ENCODE measurements around the gene KIF26B. TPM values are rescaled to one million over a fixed set of nuclear protein-coding genes. Genes with fewer than 3 reads are reported as not detected.
"Not testable (repeated sequence)": the region's sequence is repeated elsewhere in the genome, so short reads cannot be mapped to it uniquely, and the experiment has no call there.

KIF26B gene
- 43.1 TPM for total RNA-seq (ENCODE audit: insufficient read depth, low replicate concordance)

- DNase-seq (ENCODE audit: low spot score) = peak; percentile 71
Measured at GRCh38 chr1:245154429-245155271, at the start of gene KIF26B. Gene KIF26B, plus strand, starts transcription at chr1:245154985. Its CDS starts 440 bp downstream, at chr1:245155425.

- no peak for DNase-seq (ENCODE audit: low spot score)
Measured at GRCh38 chr1:245105042-245105441, 49.7 kb upstream of the KIF26B start.

GRCh38 chr1:245105815-245106410 is 48.9 kb upstream of the KIF26B start:
- no peak for DNase-seq (ENCODE audit: low spot score)

- DNase-seq (ENCODE audit: low spot score) = no peak
Measured at GRCh38 chr1:245107776-245108114, 47.0 kb upstream of the KIF26B start.

- peak; percentile 18 for DNase-seq (ENCODE audit: low spot score)
Measured at GRCh38 chr1:245108246-245108645, 46.5 kb upstream of the KIF26B start.

- DNase-seq (ENCODE audit: low spot score) = peak; percentile 32
Measured at GRCh38 chr1:245108909-245109308, 45.9 kb upstream of the KIF26B start.

- DNase-seq (ENCODE audit: low spot score) = no peak
Measured at GRCh38 chr1:245110406-245110805, 44.4 kb upstream of the KIF26B start.

GRCh38 chr1:245111073-245111472 is 43.7 kb upstream of the KIF26B start:
- DNase-seq (ENCODE audit: low spot score) = no peak

GRCh38 chr1:245113649-245114048 is 41.1 kb upstream of the KIF26B start:
- DNase-seq (ENCODE audit: low spot score) = no peak

GRCh38 chr1:245116131-245116530 is 38.7 kb upstream of the KIF26B start:
- DNase-seq (ENCODE audit: low spot score) = no peak

- peak; percentile 64 for DNase-seq (ENCODE audit: low spot score)
Measured at GRCh38 chr1:245116751-245117150, 38.0 kb upstream of the KIF26B start.

- no peak for DNase-seq (ENCODE audit: low spot score)
Measured at GRCh38 chr1:245118066-245118465, 36.7 kb upstream of the KIF26B start.

GRCh38 chr1:245118806-245119205 is 36.0 kb upstream of the KIF26B start:
- DNase-seq (ENCODE audit: low spot score) = no peak

- DNase-seq (ENCODE audit: low spot score) = no peak
Measured at GRCh38 chr1:245121523-245121922, 33.3 kb upstream of the KIF26B start.

GRCh38 chr1:245124241-245124640 is 30.5 kb upstream of the KIF26B start:
- DNase-seq (ENCODE audit: low spot score) = no peak

GRCh38 chr1:245124644-245125043 is 30.1 kb upstream of the KIF26B start:
- no peak for DNase-seq (ENCODE audit: low spot score)

- DNase-seq (ENCODE audit: low spot score) = no peak
Measured at GRCh38 chr1:245126530-245126929, 28.3 kb upstream of the KIF26B start.

GRCh38 chr1:245128381-245129101 is 26.2 kb upstream of the KIF26B start:
- no peak for DNase-seq (ENCODE audit: low spot score)

- no peak for DNase-seq (ENCODE audit: low spot score)
Measured at GRCh38 chr1:245129319-245130240, 25.2 kb upstream of the KIF26B start.

- not testable (repeated sequence) for DNase-seq (ENCODE audit: low spot score)
Measured at GRCh38 chr1:245130281-245131025, 24.3 kb upstream of the KIF26B start.

GRCh38 chr1:245131026-245131393 is 23.8 kb upstream of the KIF26B start:
- no peak for DNase-seq (ENCODE audit: low spot score)
